Measurements from ENCODE around the gene REEP5. TPM values are rescaled to one million over a fixed set of nuclear protein-coding genes. Genes with fewer than 3 reads are reported as not detected.

Gene REEP5
- total RNA-seq, 1 experiment from 2014 or later: 112 TPM

GRCh38 chr5:112876362-112876761 lies 45.7 kb downstream of the REEP5 start:
- H3K27me3 ChIP-seq (ENCODE audit: control insufficient read depth, insufficient read depth, low read length): no peaks in the 10 kb centered on the region
- no peak overlapping the region for H3K4me3 ChIP-seq (ENCODE audit: low read depth in 2 of 2, low read length in 2 of 2)
- in situ Hi-C loops (cut with HindIII; ENCODE audit: low pct_unique_long_range_greater_than_20kb, low sequenced_read_pairs): no loop called here
- no peak overlapping the region for H3K27ac ChIP-seq (ENCODE audit: low read length)
- H3K9me3 ChIP-seq (ENCODE audit: control insufficient read depth, insufficient read depth, low read depth, low read length): no peaks in the 10 kb centered on the region
- ChIA-PET POLR2A (interaction anchor here (0.6 kb wide), 1 partner anchor 45 kb away, joined by 3 read pairs; no protein-coding TSS in a partner anchor), CTCF (no interaction called here)
- H3K36me3 ChIP-seq (ENCODE audit: control insufficient read depth, insufficient read depth, low read length): peaks cover 4% of the 10 kb centered on the region; the same call in 1 of the 2 replicates
- no peak for DNase-seq (ENCODE audit: low read depth, low spot score)
- intact Hi-C loops (cut with micrococcal nuclease; ENCODE audit: unreplicated experiment): no loop called here
- TSS peak; percentile 15 for BruUV-seq (replicated peaks)
- no peak for ATAC-seq
- H3K4me1 ChIP-seq (ENCODE audit: control insufficient read depth, insufficient read depth, low read length): peaks cover 10% of the 10 kb centered on the region
- TF ChIP-seq SIN3A (IDR thresholded peaks at IDR 0.05; ENCODE audit: borderline replicate concordance, insufficient read depth, low read depth, low read length) (no peak), POLR2AphosphoS5 (IDR thresholded peaks at IDR 0.05; ENCODE audit: low read depth, low read length) (no peak)

- Histone ChIP-seq H3K4me1 (ENCODE audit: control insufficient read depth, insufficient read depth, low read length) (no peaks in the 10 kb centered on the region), H3K36me3 (ENCODE audit: control insufficient read depth, insufficient read depth, low read length) (peaks cover 10% of the 10 kb centered on the region), H3K4me3 (ENCODE audit: low read depth in 2 of 2, low read length in 2 of 2) (no peak overlapping the region), H3K27ac (ENCODE audit: low read length) (no peak overlapping the region), H3K27me3 (ENCODE audit: control insufficient read depth, insufficient read depth, low read length) (no peaks in the 10 kb centered on the region), H3K9me3 (ENCODE audit: control insufficient read depth, insufficient read depth, low read depth, low read length) (no peaks in the 10 kb centered on the region)
- ChIA-PET CTCF (interaction anchor here (0.6 kb wide), 1 partner anchor 1339 kb away, joined by 20 read pairs; no protein-coding TSS in a partner anchor), POLR2A (no interaction called here)
- TF ChIP-seq REST (IDR thresholded peaks at IDR 0.05; ENCODE audit: insufficient read depth in 1 of 2, low read depth in 2 of 2, low read length in 1 of 2) (no peak), TCF7L2 (IDR thresholded peaks at IDR 0.05; ENCODE audit: low read depth, low read length) (no peak), CTCF (IDR thresholded peaks at IDR 0.05) (no peak)
- no peak for DNase-seq (ENCODE audit: low read depth, low spot score)
- in situ Hi-C loops (cut with HindIII; ENCODE audit: low pct_unique_long_range_greater_than_20kb, low sequenced_read_pairs) (no loop called here), intact Hi-C loops (cut with micrococcal nuclease; ENCODE audit: unreplicated experiment) (no loop called here)
- ATAC-seq: no peak
- no TSS peak for BruUV-seq (replicated peaks)
These were observed 51.1 kb downstream of the REEP5 start for GRCh38 chr5:112870966-112871365.

- Histone ChIP-seq H3K4me3 (ENCODE audit: low read depth in 2 of 2, low read length in 2 of 2) (no peak overlapping the region), H3K27ac (ENCODE audit: low read length) (no peak overlapping the region), H3K9me3 (ENCODE audit: control insufficient read depth, insufficient read depth, low read depth, low read length) (no peaks in the 10 kb centered on the region), H3K4me1 (ENCODE audit: control insufficient read depth, insufficient read depth, low read length) (no peaks in the 10 kb centered on the region), H3K36me3 (ENCODE audit: control insufficient read depth, insufficient read depth, low read length) (peaks cover 12% of the 10 kb centered on the region), H3K27me3 (ENCODE audit: control insufficient read depth, insufficient read depth, low read length) (no peaks in the 10 kb centered on the region)
- in situ Hi-C loops (cut with HindIII; ENCODE audit: low pct_unique_long_range_greater_than_20kb, low sequenced_read_pairs): no loop called here
- intact Hi-C loops (cut with micrococcal nuclease; ENCODE audit: unreplicated experiment): no loop called here
- CTCF ChIA-PET: no interaction called here
- no TSS peak for BruUV-seq (replicated peaks)
- no peak for DNase-seq (ENCODE audit: low read depth, low spot score)
- no peak for ATAC-seq
- TF ChIP-seq CTCF (IDR thresholded peaks at IDR 0.05) (no peak), TCF7L2 (IDR thresholded peaks at IDR 0.05; ENCODE audit: low read depth, low read length) (no peak), SIN3A (IDR thresholded peaks at IDR 0.05; ENCODE audit: borderline replicate concordance, insufficient read depth, low read depth, low read length) (no peak), REST (IDR thresholded peaks at IDR 0.05; ENCODE audit: insufficient read depth in 1 of 2, low read depth in 2 of 2, low read length in 1 of 2) (no peak), POLR2AphosphoS5 (IDR thresholded peaks at IDR 0.05; ENCODE audit: low read depth, low read length) (no peak)
- POLR2A ChIA-PET: no interaction called here
These were observed 52.1 kb downstream of the REEP5 start for GRCh38 chr5:112869948-112870347.
